Stimulated activated CD8-positive, alpha-beta memory T cell treated with anti-CD3 and anti-CD28 coated beads, Interleukin-7, amount 100 ng/mL, for 1 hour (primary cell): ENCODE results near the gene ADAMTS14.

Source experiments
- DNase-seq, 2 donors: peaks; one replicate each; pipeline ENCODE4 v3.0.0-alpha.2; 2020; ENCODE audit warnings: low read depth in 2 of 2

The ADAMTS14 gene

GRCh38 chr10:70676511-70676910, 4.2 kb downstream of the ADAMTS14 start:
- DNase-seq, result no peak

GRCh38 chr10:70677016-70677415, 4.7 kb downstream of the ADAMTS14 start:
- DNase-seq, result no peak

DNA sequence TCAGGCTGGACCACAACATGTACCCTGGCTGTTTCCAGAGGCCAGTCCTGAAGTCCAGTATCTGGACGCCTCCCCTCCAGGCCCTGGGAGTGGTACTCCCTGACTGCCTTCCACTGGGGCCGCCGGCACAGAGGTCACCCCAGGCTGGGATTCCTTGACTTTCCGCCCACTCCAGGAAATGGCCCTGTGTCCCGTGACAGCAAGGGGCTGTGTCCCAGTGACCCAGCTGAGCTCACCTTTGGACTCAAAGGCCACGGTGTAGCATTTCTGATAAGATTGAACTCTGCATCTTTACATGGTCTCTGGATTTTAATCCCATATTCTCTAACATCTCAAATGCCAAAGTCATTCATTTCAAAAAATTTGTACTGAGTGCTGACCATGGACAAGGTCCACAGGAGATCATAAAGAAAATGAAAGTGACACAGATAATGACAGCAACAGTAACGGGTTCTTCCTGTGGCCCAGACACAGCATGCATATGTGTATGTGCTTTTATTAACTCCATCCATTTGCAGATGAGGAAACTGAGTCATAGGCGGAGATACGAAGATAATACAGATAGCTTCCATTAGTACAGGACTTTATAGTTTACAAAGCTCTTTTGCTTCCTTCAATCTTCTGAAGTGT, 5.4 kb downstream of the ADAMTS14 start:
- DNase-seq, result no peak

DNA sequence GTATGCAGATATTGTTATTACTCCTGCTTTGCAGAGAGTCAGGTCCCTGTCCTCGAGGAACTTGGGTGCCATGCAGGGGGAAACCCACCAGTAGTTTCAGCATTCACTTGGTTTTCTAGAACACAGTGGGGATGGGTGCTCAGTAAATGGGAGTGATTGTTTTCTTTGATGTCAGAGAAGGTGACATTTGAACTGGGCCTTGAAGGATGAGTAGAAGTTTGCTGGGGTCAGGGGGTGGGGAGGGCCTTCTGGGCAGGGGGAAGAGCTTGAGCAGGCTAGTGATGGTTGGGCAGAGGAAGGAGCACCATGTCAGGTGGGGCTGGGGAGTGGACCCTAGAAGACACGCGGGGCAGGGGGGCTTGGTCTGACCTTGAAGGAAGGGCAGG, 5.9 kb downstream of the ADAMTS14 start:
- DNase-seq, result no peak

DNA sequence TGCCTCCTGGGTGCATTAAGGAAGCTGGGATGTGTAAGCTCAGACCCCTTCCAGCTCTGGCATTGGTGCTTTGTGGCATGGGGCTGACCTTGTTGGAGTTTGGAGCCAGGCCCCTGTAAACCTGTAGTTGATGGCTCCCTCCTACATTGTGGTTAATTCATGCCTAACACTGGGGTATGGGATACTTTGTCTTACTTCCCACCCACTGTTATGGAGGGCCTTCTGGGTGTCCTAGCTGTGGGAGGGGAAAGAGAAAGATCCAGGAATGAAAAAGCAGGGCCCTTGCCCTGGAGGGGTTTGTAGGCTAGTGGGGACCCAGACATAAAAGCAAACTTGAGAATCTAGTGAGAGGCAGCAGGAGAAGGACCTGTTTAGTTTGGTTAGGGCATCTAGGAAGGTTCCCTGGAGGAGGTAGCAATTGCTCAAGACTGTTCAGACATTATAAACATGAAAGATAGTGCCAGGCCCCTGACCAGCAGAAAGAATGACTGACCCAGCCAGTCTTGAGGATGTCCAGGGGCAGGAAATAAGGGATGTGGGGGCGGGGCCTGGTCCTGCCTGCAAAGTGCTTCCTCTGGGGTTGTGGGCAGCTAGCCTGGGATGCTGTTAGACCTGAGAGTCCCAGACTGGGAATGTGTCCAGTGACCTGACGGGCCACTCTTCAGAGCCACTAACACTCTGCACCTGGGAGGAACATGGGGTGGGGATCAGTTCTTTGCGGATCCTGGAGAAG, 6.6 kb downstream of the ADAMTS14 start:
- DNase-seq, result no peak

DNA sequence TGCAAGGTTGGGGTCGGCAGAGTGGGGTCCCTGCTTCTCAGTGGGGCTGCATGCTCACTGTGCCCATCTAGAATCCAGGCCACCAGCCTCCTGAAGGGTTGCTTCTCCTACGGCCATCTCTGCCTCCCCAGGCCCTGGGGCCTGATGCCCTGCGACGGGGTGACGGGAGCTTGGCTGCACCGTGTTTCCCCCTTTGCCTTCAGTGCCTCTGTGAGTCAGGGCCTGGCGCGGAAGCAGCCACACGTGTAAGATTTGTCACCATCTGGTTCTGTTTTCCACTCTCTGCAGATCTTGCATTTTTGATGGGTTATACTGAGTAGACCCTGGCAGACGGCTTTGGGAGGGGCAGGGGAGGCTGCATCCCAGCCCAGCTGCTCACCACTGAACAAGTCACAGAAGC, 7.2 kb downstream of the ADAMTS14 start:
- no peak for DNase-seq

GRCh38 chr10:70680899-70681730, 8.8 kb downstream of the ADAMTS14 start:
- DNase-seq, result no peak

- DNase-seq, result no peak
Measured at GRCh38 chr10:70681731-70682005, 9.4 kb downstream of the ADAMTS14 start.

DNA sequence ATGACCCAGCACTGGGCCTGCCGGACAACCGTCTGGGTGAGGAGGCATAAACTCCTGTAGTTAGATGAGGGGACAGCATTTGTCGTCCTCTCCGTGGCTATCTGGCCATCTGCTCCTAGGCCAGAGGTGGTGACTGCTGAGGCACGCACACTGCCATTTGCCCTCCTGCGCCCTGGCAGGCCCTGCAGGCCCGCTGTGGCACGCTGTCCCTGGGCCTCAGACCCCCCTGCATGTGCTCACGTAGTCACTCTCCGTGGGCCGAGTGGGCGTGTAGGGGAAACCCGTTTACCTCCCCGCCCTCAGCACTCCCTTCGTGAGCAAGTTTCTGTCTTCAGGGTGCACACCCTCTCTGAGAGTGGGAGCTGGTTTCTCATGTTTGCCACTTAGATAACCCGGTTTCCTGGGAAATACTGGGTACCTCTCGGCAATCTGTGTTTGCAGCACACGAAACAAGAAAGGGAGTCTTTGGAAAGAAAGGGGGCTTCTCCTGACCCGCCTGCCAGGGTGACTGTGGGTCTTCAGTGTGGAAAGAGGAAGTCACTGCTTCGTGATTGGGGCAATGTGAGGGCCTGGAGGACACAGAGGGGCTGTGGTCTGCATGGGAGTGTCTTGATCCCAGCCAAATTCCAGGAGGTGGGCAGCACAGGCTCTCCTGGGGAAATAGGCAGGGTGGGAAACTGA, 10.8 kb downstream of the ADAMTS14 start:
- DNase-seq, result no peak

GRCh38 chr10:70683601-70683934, 11.3 kb downstream of the ADAMTS14 start:
- no peak for DNase-seq

- DNase-seq, result no peak
Measured at GRCh38 chr10:70683940-70684339, 11.6 kb downstream of the ADAMTS14 start.

DNA sequence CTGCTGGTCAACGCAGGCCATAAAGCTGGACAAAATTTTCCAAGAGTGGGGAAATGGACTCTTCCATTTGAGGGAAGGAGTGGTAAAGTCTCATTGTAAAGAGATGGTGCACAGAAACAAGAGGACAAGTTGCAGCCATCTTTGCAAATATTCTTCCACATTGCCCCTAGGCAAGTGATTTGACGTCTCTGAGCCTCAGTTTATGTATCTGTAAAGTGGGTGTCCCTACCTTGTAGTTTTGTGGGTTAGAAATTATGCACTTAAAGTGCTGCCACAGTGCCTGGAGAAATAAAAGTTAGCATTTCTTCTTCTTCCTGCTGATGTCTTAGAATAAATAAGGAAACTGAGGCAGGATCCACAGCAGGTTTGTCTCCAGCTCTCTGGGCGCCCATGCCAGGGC, 12.1 kb downstream of the ADAMTS14 start:
- DNase-seq, result no peak

DNA sequence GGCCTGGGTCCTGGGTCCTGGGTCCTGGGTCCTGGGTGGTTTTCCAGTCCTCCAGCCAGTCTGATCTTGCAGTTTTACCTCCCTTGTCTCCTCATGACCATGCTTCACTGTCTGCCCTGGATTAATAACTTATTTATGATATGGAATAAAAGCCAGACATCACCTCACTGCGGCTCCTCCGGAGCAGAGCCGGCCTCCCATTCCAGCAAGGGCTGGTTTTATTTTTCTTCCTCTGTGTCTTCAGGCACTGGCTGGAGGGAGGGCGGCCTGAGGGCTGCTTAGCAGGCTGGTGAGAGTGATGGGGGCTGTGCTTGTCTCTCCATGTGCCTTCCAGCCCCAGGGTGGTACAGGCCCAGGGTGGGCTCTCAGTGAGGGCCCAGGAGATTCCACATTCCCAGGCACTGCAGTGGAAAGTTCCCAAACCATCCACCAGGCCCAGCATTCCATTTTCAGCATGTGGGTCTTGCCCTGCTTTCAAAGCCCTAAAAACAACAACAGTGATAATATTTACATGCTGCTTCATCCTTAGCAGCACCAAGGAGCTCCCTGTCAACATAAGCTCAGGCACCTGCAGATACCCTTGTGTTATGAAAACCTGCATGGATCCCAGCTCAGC, 12.6 kb downstream of the ADAMTS14 start:
- DNase-seq, result no peak

GRCh38 chr10:70685455-70685911, 13.2 kb downstream of the ADAMTS14 start:
- no peak for DNase-seq

GRCh38 chr10:70688828-70689227, 16.5 kb downstream of the ADAMTS14 start:
- no peak for DNase-seq

DNA sequence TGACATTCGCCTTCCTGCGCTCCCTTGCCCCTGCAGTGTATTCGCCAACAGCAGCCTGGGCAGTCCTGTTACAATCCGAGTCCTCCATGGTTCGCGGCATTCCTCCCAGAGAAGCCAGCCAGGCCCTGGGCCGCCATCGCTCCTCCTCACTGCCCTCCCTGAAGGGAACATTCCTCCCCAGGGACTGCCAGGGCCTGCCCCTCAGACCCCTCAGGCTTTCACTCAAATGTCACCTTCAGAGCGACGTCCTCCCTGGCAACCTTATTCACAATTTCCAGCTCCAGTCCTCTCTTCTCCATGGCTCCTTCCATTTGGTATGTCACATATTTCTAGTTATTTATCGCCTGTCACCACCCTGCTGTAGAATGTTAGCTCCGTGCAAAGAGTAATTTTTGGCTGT, 17.4 kb downstream of the ADAMTS14 start:
- DNase-seq, result no peak

DNA sequence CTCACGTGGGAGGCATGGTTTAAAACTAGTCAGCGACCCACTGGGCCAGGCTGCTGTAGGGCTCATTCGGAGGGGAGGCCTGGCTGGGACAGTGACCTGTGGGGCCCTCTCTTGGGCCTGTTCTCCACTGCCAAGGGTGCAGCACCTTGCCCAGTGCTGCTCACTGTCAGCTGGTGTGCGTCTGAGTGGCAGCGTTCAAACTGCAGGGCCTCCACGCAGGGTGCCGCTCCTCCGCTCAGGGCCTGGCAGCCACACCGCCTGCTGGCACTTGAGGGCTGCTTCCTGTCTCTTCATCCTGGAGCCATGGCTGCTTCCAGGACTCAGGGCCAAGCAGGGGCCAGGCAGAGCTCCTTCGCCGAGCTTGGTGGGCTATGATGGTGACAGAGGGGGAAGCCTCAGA, 18.3 kb downstream of the ADAMTS14 start:
- no peak for DNase-seq

DNA sequence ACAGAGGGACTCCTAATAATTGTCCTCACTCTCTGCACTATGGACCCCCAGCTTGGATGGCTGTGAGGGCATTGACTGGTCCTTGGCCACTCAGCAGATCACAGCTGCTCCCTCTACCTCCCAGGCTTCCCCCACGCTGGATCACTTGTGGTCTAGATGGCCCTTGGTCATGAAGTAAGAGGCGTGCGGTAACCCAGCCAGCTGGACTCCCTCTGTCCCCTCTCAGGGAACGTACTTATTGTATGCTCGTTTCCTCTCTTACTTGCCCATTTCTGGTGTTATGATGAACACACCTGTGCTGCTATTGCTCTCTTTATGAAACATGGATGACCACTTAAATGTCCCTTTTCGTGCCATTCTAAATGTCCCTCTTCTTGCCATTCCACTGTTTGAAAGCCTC, 19.3 kb downstream of the ADAMTS14 start:
- DNase-seq, result no peak

GRCh38 chr10:70692043-70692603, 19.8 kb downstream of the ADAMTS14 start:
- DNase-seq, result no peak

DNA sequence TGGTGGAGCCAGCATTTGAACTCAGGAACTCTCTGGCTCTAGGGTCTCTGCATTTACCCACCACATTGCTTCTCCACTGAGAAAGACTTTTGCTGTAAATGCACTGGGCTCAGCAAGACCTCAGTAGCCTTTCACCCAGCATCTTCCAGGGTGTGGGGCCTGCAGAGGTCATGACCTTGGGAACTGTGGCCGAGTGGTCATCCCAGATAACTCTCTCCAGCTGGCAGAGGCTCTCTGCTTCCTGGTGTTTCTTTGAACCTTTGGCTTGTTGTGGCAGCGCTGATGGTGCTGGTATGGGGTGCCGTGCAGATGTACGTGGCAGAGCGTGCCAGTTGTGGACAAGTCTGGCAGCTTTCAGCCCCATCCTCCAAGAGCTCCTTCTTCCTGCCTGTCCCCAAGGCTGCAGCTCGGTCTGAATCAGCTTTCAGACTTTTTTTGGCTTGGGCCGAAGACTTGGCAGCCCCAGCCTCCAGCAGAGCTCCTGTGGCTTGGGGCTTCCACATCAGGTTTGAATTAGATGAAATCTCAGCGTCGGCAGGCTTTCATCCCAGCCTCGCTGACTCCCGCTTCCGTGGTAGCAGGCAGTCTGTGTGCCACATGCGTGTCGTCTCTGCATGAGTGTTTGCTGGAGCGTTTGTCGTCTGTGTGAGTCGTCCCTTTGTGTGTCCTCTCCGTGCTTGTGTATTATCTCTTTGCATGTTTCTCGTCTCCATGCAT, 21.5 kb downstream of the ADAMTS14 start:
- no peak for DNase-seq
